ENCODE data around the gene VPREB1.
A peak's percentile ranks its signal among the peaks of the same experiment; 100 is the strongest.
"Not testable (repeated sequence)": the region's sequence is repeated elsewhere in the genome, so short reads cannot be mapped to it uniquely, and the experiment has no call there.

VPREB1 gene

GRCh38 chr22:22258597-22259415, 14.2 kb downstream of the VPREB1 start:
- not testable (repeated sequence) for H3K27ac ChIP-seq; H3K4me3 ChIP-seq; DNase-seq (ENCODE audit: low spot score)

- DNase-seq (ENCODE audit: low spot score); H3K27ac ChIP-seq; H3K4me3 ChIP-seq: not testable (repeated sequence)
Observed at GRCh38 chr22:22260169-22260568, 15.6 kb downstream of the VPREB1 start.

GRCh38 chr22:22260586-22260985, 16.0 kb downstream of the VPREB1 start:
- H3K27ac ChIP-seq; DNase-seq (ENCODE audit: low spot score); H3K4me3 ChIP-seq: not testable (repeated sequence)

GRCh38 chr22:22262332-22263074, 17.9 kb downstream of the VPREB1 start:
- not testable (repeated sequence) for DNase-seq (ENCODE audit: low spot score); H3K4me3 ChIP-seq; H3K27ac ChIP-seq

- not testable (repeated sequence) for DNase-seq (ENCODE audit: low spot score); H3K4me3 ChIP-seq; H3K27ac ChIP-seq
Observed at GRCh38 chr22:22263823-22264222, 19.2 kb downstream of the VPREB1 start.

GRCh38 chr22:22270036-22270676, 25.6 kb downstream of the VPREB1 start:
- peak overlapping the region in 1 of 2 donors; percentile 21 for H3K27ac ChIP-seq
- not testable (repeated sequence) for H3K4me3 ChIP-seq; DNase-seq (ENCODE audit: low spot score)

GRCh38 chr22:22277423-22277822, 32.8 kb downstream of the VPREB1 start:
- not testable (repeated sequence) for H3K27ac ChIP-seq; H3K4me3 ChIP-seq; DNase-seq (ENCODE audit: low spot score)

GRCh38 chr22:22284962-22285756, 40.6 kb downstream of the VPREB1 start:
- H3K27ac ChIP-seq; H3K4me3 ChIP-seq; DNase-seq (ENCODE audit: low spot score): not testable (repeated sequence)

- not testable (repeated sequence) for DNase-seq (ENCODE audit: low spot score); H3K27ac ChIP-seq; H3K4me3 ChIP-seq
Observed at GRCh38 chr22:22286390-22287105, 42.0 kb downstream of the VPREB1 start.

- not testable (repeated sequence) for H3K27ac ChIP-seq, H3K4me3 ChIP-seq
Observed at GRCh38 chr22:22287106-22287626, 42.6 kb downstream of the VPREB1 start.

GRCh38 chr22:22289666-22290065, 45.1 kb downstream of the VPREB1 start:
- not testable (repeated sequence) for H3K4me3 ChIP-seq; DNase-seq (ENCODE audit: low spot score); H3K27ac ChIP-seq

More at GRCh38 chr22:22287106-22287626, 42.6 kb downstream of the VPREB1 start:
- DNase-seq (ENCODE audit: low spot score) = not testable (repeated sequence)

GRCh38 chr22:22291129-22291806, 46.7 kb downstream of the VPREB1 start:
- not testable (repeated sequence) for H3K27ac ChIP-seq; DNase-seq (ENCODE audit: low spot score); H3K4me3 ChIP-seq

- H3K27ac ChIP-seq; H3K4me3 ChIP-seq; DNase-seq (ENCODE audit: low spot score): not testable (repeated sequence)
Observed at GRCh38 chr22:22292656-22293055, 48.1 kb downstream of the VPREB1 start.

GRCh38 chr22:22293436-22293835, 48.9 kb downstream of the VPREB1 start:
- not testable (repeated sequence) for H3K27ac ChIP-seq; DNase-seq (ENCODE audit: low spot score); H3K4me3 ChIP-seq

GRCh38 chr22:22294641-22295040, 50.1 kb downstream of the VPREB1 start:
- H3K4me3 ChIP-seq; H3K27ac ChIP-seq; DNase-seq (ENCODE audit: low spot score): not testable (repeated sequence)
